Naive thymus-derived CD4-positive, alpha-beta T cell (primary cell): ENCODE measurements around the gene UBXN1. TPM values are rescaled to one million over a fixed set of nuclear protein-coding genes. Genes with fewer than 3 reads are reported as not detected.

Experiments
- ATAC-seq: fragments of 150-1000 bp; cut with Tn5 transposase; 2 replicates; pipeline ENCODE4 v1.10.0; 2021; ENCODE audit warnings: mild to moderate bottlenecking, moderate library complexity
- CTCF ChIA-PET: fragments of 350-600 bp; sonication (Branson Sonifier 250); formaldehyde crosslinking; loops from one replicate; lab custom pipeline; 2021; ENCODE audit warnings: antibody characterized with exemption; lab: Charles Lee
- POLR2A ChIA-PET: fragments of 350-600 bp; sonication (Branson Sonifier 250); formaldehyde crosslinking; loops from one replicate; lab custom pipeline; 2021; ENCODE audit warnings: antibody characterized with exemption, inconsistent platforms; lab: Charles Lee
- DNase-seq, 9 donors: peaks; one replicate each; pipeline versions ENCODE4 v3.0.0 to v3.0.0-alpha.2; 2020 to 2022; ENCODE audit warnings: mixed read lengths in 1 of 9
- H3K27ac ChIP-seq: one replicate; pipeline ENCODE4 v1.7.0; 2013; ENCODE audit warnings: mild to moderate bottlenecking, low read depth, low read length, moderate library complexity
- H3K27me3 ChIP-seq, 2 donors: one replicate each; pipeline ENCODE4 v1.7.0; 2013; ENCODE audit warnings: low read length in 2 of 2, mild to moderate bottlenecking in 2 of 2, moderate library complexity in 2 of 2; ENCODE audit not compliant: control insufficient read depth in 2 of 2, insufficient read depth in 2 of 2
- H3K36me3 ChIP-seq, 3 experiments: 1 replicate in 2 of 3; 2 replicates in 1 of 3; pipeline ENCODE4 v1.7.0; 2013; ENCODE audit warnings: low read length in 3 of 3, mild to moderate bottlenecking in 3 of 3, moderate library complexity in 1 of 3; ENCODE audit not compliant: insufficient read depth in 3 of 3, control insufficient read depth in 2 of 3
- H3K4me1 ChIP-seq, 2 donors: one replicate each; pipeline ENCODE4 v1.7.0; 2013; ENCODE audit warnings: low read length in 2 of 2, mild to moderate bottlenecking in 2 of 2, moderate library complexity in 1 of 2; ENCODE audit not compliant: control insufficient read depth in 2 of 2, insufficient read depth in 2 of 2
- H3K4me3 ChIP-seq: 2 replicates; pipeline ENCODE4 v1.7.0; 2013; ENCODE audit warnings: mild to moderate bottlenecking, low read length
- H3K9me3 ChIP-seq, 3 experiments: 1 replicate in 2 of 3; 2 replicates in 1 of 3; pipeline ENCODE4 v1.7.0; 2013; ENCODE audit warnings: low read length in 3 of 3; ENCODE audit not compliant: control insufficient read depth in 2 of 3
- H3K27ac Mint-ChIP-seq, 9 donors: one replicate each; pipeline ENCODE4 v1.8.0; 2020 to 2022; ENCODE audit warnings: mixed read lengths in 9 of 9, mild to moderate bottlenecking in 8 of 9, moderate library complexity in 5 of 9, inconsistent platforms in 2 of 9
- H3K27me3 Mint-ChIP-seq, 5 donors: one replicate each; pipeline ENCODE4 v1.8.0; 2021 to 2022; ENCODE audit warnings: mixed read lengths in 5 of 5, mild to moderate bottlenecking in 1 of 5
- H3K36me3 Mint-ChIP-seq, 5 donors: one replicate each; pipeline ENCODE4 v1.8.0; 2020 to 2022; ENCODE audit warnings: mixed read lengths in 5 of 5, mild to moderate bottlenecking in 3 of 5, inconsistent platforms in 1 of 5
- H3K4me1 Mint-ChIP-seq, 7 donors: one replicate each; pipeline ENCODE4 v1.8.0; 2020 to 2022; ENCODE audit warnings: mixed read lengths in 7 of 7, mild to moderate bottlenecking in 3 of 7, inconsistent platforms in 1 of 7
- H3K4me3 Mint-ChIP-seq, 10 donors: one replicate each; pipeline ENCODE4 v1.8.0; 2020 to 2022; ENCODE audit warnings: mild to moderate bottlenecking in 10 of 10, mixed read lengths in 10 of 10, moderate library complexity in 6 of 10, inconsistent platforms in 2 of 10
- H3K9me3 Mint-ChIP-seq, 11 donors: one replicate each; pipeline ENCODE4 v1.8.0; 2020 to 2022; ENCODE audit warnings: mixed read lengths in 11 of 11, mild to moderate bottlenecking in 4 of 11, inconsistent platforms in 1 of 11, moderate library complexity in 1 of 11
- intact Hi-C, 2 donors: fragments of 100-400 bp; cut with micrococcal nuclease; formaldehyde crosslinking; loops; one replicate each; pipeline ENCODE4 v1.15.1; 2023
- polyA plus RNA-seq, 2 donors: library from polyadenylated mRNA; unstranded; fragments of 300-500 nt; fragmentation: Illumina TruSeq; gene quantifications; one replicate each; pipeline ENCODE4 v1.2.3, GENCODE V29; 2021
- total RNA-seq, 6 experiments: library from RNA in 5 of 6; stranded (reverse) in 5 of 6; gene quantifications; 1 replicate in 5 of 6; 2 replicates in 1 of 6; pipeline ENCODE4 v1.2.3 and lab custom pipeline; 2021 to 2026

Gene UBXN1
- total and polyA plus RNA-seq, 7 experiments from 2014 or later: 114 to 256 (median 212) TPM

DNA sequence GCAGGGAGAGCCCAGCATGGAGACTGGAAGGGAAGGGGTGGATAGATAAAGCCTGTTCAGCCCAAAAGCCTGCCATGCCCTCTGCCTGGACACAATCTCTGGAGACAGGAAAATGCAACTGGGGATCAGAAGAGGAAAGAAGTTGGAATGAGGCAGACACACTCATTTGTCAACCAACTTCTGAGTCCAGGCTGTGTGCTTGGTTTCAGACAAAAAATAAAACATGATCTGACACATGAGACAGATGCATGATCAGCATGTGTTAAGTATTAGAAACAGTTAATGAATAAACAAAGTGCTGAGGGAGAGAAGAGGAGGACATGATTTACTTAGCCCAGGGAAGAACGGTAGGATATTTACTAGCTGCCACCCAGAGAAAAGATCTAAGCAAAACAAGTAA lies 9.6 kb upstream of the UBXN1 start:
- Histone ChIP-seq H3K9me3 (no peaks in the 10 kb centered on the region), H3K4me3 (no peak overlapping the region), H3K36me3 (peaks cover 0 to 34% (median 0%) of the 10 kb centered on the region in 3 experiments), H3K4me1 (no peaks in the 10 kb centered on the region), H3K27ac (no peak overlapping the region), H3K27me3 (no peaks in the 10 kb centered on the region)
- CTCF ChIA-PET: interaction anchor here (0.7 kb wide), 1 partner anchor 10 kb away, joined by 3 read pairs; no protein-coding TSS in a partner anchor
- Mint-ChIP-seq H3K27me3 (peaks cover 6 to 13% (median 10%) of the 10 kb centered on the region in 5 donors), H3K27ac (no peak overlapping the region), H3K9me3 (no peaks in the 10 kb centered on the region), H3K4me3 (no peak overlapping the region), H3K36me3 (peaks cover 0 to 23% (median 14%) of the 10 kb centered on the region in 5 donors), H3K4me1 (no peaks in the 10 kb centered on the region)
- DNase-seq: no peak
- intact Hi-C loops: no loop called here
- POLR2A ChIA-PET: interaction anchor here (0.6 to 1.5 kb wide), 4 partner anchors 12 to 97 kb away, joined by 3 to 6 read pairs (median 3); partner anchors contain the start of genes C11orf98, CSKMT, LBHD1 and TUT1
- ATAC-seq: no peak

DNA sequence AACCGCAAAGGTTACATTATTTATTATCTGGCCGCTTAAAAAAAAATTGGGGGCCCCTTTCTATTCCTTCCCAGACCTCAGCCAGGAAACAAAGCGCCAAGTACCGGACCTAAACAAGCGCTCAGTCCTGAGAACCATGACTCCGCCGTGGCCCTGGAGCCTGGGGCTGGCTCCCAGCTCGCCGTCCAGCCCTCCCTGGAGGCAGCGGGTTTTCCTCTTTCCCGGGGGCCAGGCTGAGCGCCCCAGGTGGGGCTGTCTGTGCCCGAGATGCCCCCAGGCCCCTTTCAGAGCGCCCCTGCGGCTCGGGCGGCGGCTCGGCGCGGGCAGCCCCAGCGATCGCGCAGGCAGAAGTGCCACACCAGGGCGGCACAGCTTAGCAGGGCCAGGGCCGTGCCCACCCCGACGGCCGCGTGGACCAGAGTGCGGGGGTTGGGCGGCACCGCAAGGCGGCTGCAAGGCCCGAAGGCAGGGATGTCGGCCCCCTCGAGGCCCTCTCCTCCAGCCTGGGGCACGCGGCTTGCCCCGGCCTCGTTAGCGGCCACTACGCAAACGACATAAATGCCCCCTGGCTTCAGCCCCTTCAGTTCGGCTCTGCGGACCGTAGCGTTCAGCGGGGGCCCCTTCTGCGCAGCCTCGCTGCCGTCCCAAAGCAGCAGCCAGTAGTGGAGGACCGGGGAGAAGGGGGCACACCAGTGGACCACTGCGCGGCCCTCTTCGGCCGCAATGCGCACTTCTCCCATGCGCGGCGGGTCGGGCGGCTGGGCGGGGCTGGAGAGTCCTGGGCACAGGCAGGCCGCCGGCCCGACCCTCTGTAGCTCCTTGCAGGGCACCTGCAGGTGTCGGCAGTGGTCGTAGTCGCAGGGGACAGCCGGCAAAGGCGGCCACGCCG lies 8.9 kb upstream of the UBXN1 start:
- intact Hi-C loops: no loop called here
- Mint-ChIP-seq H3K27ac (no peak overlapping the region), H3K27me3 (peaks cover 6 to 13% (median 10%) of the 10 kb centered on the region in 5 donors), H3K9me3 (no peaks in the 10 kb centered on the region), H3K4me1 (no peaks in the 10 kb centered on the region), H3K4me3 (no peak overlapping the region), H3K36me3 (peaks cover 0 to 20% (median 11%) of the 10 kb centered on the region in 5 donors)
- Histone ChIP-seq H3K4me3 (no peak overlapping the region), H3K4me1 (no peaks in the 10 kb centered on the region), H3K27me3 (no peaks in the 10 kb centered on the region), H3K36me3 (peaks cover 0 to 30% (median 0%) of the 10 kb centered on the region in 3 experiments), H3K27ac (no peak overlapping the region), H3K9me3 (no peaks in the 10 kb centered on the region)
- ATAC-seq: no peak
- CTCF ChIA-PET: interaction anchor here (0.7 kb wide), 1 partner anchor 11 kb away, joined by 3 read pairs; no protein-coding TSS in a partner anchor
- POLR2A ChIA-PET: interaction anchor here (0.6 to 1.6 kb wide), 10 partner anchors 11 to 97 kb away, joined by 3 to 6 read pairs (median 3); partner anchors contain the start of genes C11orf98, CSKMT, LBHD1 and TUT1
- DNase-seq: no peak

DNA sequence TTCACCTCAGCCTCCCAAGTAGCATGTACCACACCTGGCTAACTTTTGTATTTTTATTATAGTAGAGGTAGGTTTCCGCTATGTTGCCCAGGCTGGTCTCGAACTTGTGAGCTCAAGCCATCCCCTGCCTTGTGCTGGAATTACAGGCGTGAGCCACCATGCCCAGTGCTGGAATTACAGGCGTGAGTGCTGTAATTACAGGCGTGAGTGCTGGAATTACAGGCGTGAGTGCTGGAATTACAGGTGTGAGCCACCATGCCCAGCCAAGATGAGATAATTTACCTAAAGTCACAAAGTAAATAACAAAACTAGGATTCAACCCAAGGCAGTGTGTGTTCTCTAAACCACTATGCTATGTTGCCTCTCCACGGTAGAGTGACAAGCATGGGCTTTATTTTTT lies 3.6 kb upstream of the UBXN1 start:
- ChIA-PET CTCF (no interaction called here), POLR2A (no interaction called here)
- Histone ChIP-seq H3K9me3 (no peaks in the 10 kb centered on the region), H3K27me3 (no peaks in the 10 kb centered on the region), H3K4me1 (peaks cover 9 to 13% of the 10 kb centered on the region in 2 donors), H3K4me3 (no peak overlapping the region), H3K27ac (no peak overlapping the region), H3K36me3 (peaks cover 0 to 9% (median 3%) of the 10 kb centered on the region in 3 experiments)
- peaks cover 10 to 25% (median 21%) of the 10 kb centered on the region in 7 donors for H3K4me1 Mint-ChIP-seq
- ATAC-seq (no peak), DNase-seq (no peak)
- peaks cover 0 to 6% (median 4%) of the 10 kb centered on the region in 5 donors for H3K27me3 Mint-ChIP-seq
- H3K4me3 Mint-ChIP-seq: no peak overlapping the region
- no peak overlapping the region for H3K27ac Mint-ChIP-seq
- intact Hi-C loops: no loop called here
- peaks cover 0 to 6% (median 5%) of the 10 kb centered on the region in 5 donors for H3K36me3 Mint-ChIP-seq
- H3K9me3 Mint-ChIP-seq: no peaks in the 10 kb centered on the region

DNA sequence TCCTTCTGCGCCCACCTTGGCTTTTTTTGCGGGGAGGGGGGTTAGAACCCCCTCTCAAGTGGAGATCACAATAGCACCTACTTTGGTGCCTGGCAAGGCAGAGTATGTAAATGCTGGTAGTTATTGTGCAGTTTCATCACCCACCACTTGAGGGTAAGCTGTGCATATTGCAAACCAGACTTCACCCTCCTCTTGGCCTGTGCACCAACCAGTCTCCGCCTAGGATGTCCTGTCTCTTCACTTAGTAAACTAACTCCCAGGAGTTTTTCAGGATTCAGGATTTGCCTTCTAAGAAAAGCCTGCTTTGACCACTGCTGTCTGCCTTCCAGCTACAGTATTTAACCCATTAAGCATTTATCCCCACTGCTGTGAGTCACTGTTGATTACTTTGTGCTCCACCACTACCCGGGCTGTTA lies 2.0 kb upstream of the UBXN1 start:
- intact Hi-C loops: loop anchor here (1.0 to 2.0 kb wide), 3 partner anchors 13 to 344 kb away; no protein-coding TSS in a partner anchor

DNA sequence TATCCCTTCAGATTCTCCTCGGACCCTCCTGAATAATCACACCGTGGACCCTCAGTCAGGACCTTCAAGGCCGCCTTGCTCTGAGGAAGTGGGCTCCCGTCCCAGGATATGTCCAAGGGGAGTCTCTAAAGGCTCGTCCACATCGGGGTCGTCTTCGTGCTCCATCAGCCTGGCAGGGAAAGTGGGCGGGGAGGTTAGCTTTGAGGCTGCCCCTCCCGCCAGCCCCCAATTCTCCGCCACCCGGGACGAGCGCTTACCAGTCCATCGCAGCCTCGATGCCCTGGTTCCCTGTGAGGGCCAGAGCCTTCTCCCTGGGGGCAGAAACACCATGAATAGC lies 472 bp downstream of the UBXN1 start:
- H3K36me3 Mint-ChIP-seq: peaks cover 4 to 21% (median 10%) of the 10 kb centered on the region in 5 donors
- Histone ChIP-seq H3K4me3 (peak overlapping the region; percentile 87), H3K9me3 (no peaks in the 10 kb centered on the region), H3K27ac (peak overlapping the region; percentile 98), H3K4me1 (peaks cover 13 to 15% of the 10 kb centered on the region in 2 donors), H3K36me3 (peaks cover 0 to 35% (median 3%) of the 10 kb centered on the region in 3 experiments), H3K27me3 (no peaks in the 10 kb centered on the region)
- no peak for ATAC-seq
- H3K9me3 Mint-ChIP-seq: no peaks in the 10 kb centered on the region
- no peaks in the 10 kb centered on the region for H3K27me3 Mint-ChIP-seq
- peak overlapping the region; percentile 86 to 93 (median 90) for H3K4me3 Mint-ChIP-seq
- CTCF ChIA-PET: interaction anchor here (0.6 kb wide), 1 partner anchor 153 kb away, joined by 3 read pairs; the partner anchor contains the start of gene STX5
- peak overlapping the region; percentile 88 to 98 (median 94) for H3K27ac Mint-ChIP-seq
- intact Hi-C loops: loop anchor here (2.0 to 10.0 kb wide), 3 partner anchors 26 to 254 kb away; partner anchors contain the start of genes HNRNPUL2 (in 1 of the 2) and INTS5 (in 1 of the 2)
- no peak for DNase-seq
- peaks cover 21 to 44% (median 37%) of the 10 kb centered on the region in 7 donors for H3K4me1 Mint-ChIP-seq
- POLR2A ChIA-PET: interaction anchor here (1.6 to 9.2 kb wide), 3 partner anchors 10 to 87 kb away, joined by 5 to 157 read pairs (median 10); partner anchors contain the start of genes C11orf98, CSKMT, LBHD1 and TUT1

More for the DNA sequence above, 2.0 kb upstream of the UBXN1 start:
- no peak overlapping the region for H3K4me3 ChIP-seq
- CTCF ChIA-PET: interaction anchor here (0.7 to 2.4 kb wide), 13 partner anchors 9 to 173 kb away, joined by 3 to 24 read pairs (median 4); partner anchors contain the start of genes BSCL2, CSKMT, GNG3 and LBHD1
- Mint-ChIP-seq H3K27ac (peak overlapping the region; percentile 73 to 92 (median 84)), H3K27me3 (no peaks in the 10 kb centered on the region), H3K9me3 (no peaks in the 10 kb centered on the region), H3K36me3 (peaks cover 0 to 16% (median 6%) of the 10 kb centered on the region in 5 donors), H3K4me1 (peaks cover 15 to 35% (median 32%) of the 10 kb centered on the region in 7 donors), H3K4me3 (peak overlapping the region; percentile 51 to 89 (median 78))
- H3K9me3 ChIP-seq: no peaks in the 10 kb centered on the region
- peaks cover 0 to 24% (median 3%) of the 10 kb centered on the region in 3 experiments for H3K36me3 ChIP-seq
- H3K27me3 ChIP-seq: no peaks in the 10 kb centered on the region
- H3K27ac ChIP-seq: peak overlapping the region; percentile 24
- ATAC-seq (peak; percentile 76), DNase-seq (peak in 7 of 9 donors; percentile 44 to 64 (median 55))
- H3K4me1 ChIP-seq: peaks cover 13 to 15% of the 10 kb centered on the region in 2 donors
- POLR2A ChIA-PET: interaction anchor here (0.8 to 9.2 kb wide), 18 partner anchors 9 to 201 kb away, joined by 3 to 157 read pairs (median 4); partner anchors contain the start of genes B3GAT3, C11orf98, CSKMT and INTS5

DNA sequence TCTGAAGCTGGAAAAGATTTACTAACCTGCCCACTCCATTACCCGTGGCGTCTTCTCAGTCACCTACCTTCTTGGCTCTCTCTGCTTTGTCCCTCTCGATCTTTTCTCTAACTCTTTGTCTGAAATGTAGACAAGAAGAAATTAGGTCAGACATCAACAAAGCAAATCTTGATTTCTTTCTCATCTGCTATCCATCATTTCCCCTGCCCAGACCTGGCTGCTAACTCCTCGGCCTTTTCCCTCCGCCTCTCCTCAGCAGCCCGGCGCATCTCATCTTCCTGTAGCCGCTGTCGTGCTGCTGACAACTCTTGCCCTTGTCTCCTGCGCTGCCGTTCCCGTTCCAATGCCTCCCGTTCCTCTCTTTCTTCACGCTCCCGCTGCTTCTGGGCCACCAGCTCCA lies 1.2 kb downstream of the UBXN1 start:
- Histone ChIP-seq H3K36me3 (peaks cover 0 to 37% (median 3%) of the 10 kb centered on the region in 3 experiments), H3K4me1 (peaks cover 13 to 21% of the 10 kb centered on the region in 2 donors), H3K9me3 (no peaks in the 10 kb centered on the region), H3K27ac (peak overlapping the region; percentile 98), H3K27me3 (no peaks in the 10 kb centered on the region), H3K4me3 (peak overlapping the region; percentile 87)
- Mint-ChIP-seq H3K9me3 (no peaks in the 10 kb centered on the region), H3K36me3 (peaks cover 4 to 21% (median 10%) of the 10 kb centered on the region in 5 donors), H3K4me1 (peaks cover 21 to 51% (median 44%) of the 10 kb centered on the region in 7 donors), H3K27ac (peak overlapping the region; percentile 88 to 98 (median 94)), H3K4me3 (peak overlapping the region; percentile 86 to 93 (median 90)), H3K27me3 (no peaks in the 10 kb centered on the region)
- DNase-seq: no peak
- ChIA-PET CTCF (no interaction called here), POLR2A (interaction anchor here (0.5 to 9.2 kb wide), 8 partner anchors 10 to 109 kb away, joined by 3 to 157 read pairs (median 6); partner anchors contain the start of genes BSCL2, C11orf98, CSKMT and GNG3)
- no peak for ATAC-seq
- intact Hi-C loops: loop anchor here (2.0 to 10.0 kb wide), 3 partner anchors 25 to 253 kb away; partner anchors contain the start of genes HNRNPUL2 (in 1 of the 2) and INTS5 (in 1 of the 2)
